Dendritic cell treated with granulocyte-macrophage colony-stimulating factor and Interleukin-4, amounts not matched to agents 40 ng/mL and 50 ng/mL, for 4 days (primary cell): ENCODE measurements around the gene CARHSP1.
"Not testable (repeated sequence)": the region's sequence is repeated elsewhere in the genome, so short reads cannot be mapped to it uniquely, and the experiment has no call there.

Experiments used
- H3K27ac Mint-ChIP-seq: one replicate; pipeline ENCODE4 v1.8.0; 2022; ENCODE audit warnings: mild to moderate bottlenecking, mixed read lengths
- H3K27me3 Mint-ChIP-seq: one replicate; pipeline ENCODE4 v1.8.0; 2022; ENCODE audit warnings: mild to moderate bottlenecking, mixed read lengths
- H3K36me3 Mint-ChIP-seq: one replicate; pipeline ENCODE4 v1.8.0; 2022; ENCODE audit warnings: low read depth, mixed read lengths
- H3K4me1 Mint-ChIP-seq: one replicate; pipeline ENCODE4 v1.8.0; 2022; ENCODE audit warnings: low read depth, mixed read lengths
- H3K4me3 Mint-ChIP-seq: one replicate; pipeline ENCODE4 v1.8.0; 2022; ENCODE audit warnings: mild to moderate bottlenecking, moderate library complexity, mixed read lengths
- H3K9me3 Mint-ChIP-seq: one replicate; pipeline ENCODE4 v1.8.0; 2022; ENCODE audit warnings: mixed read lengths
- intact Hi-C: fragments of 100-400 bp; cut with micrococcal nuclease; formaldehyde crosslinking; loops from one replicate; pipeline ENCODE4 v1.15.0; 2022

Gene CARHSP1

GRCh38 chr16:8850279-8850885 lies 18.4 kb downstream of the CARHSP1 start:
- H3K9me3 Mint-ChIP-seq = no peaks in the 10 kb centered on the region
- peaks cover 97% of the 10 kb centered on the region for H3K36me3 Mint-ChIP-seq
- intact Hi-C loops = no loop called here
- no peaks in the 10 kb centered on the region for H3K27me3 Mint-ChIP-seq
- no peak overlapping the region for H3K4me3 Mint-ChIP-seq
- H3K4me1 Mint-ChIP-seq = peaks cover 23% of the 10 kb centered on the region
- peak overlapping the region; percentile 80 for H3K27ac Mint-ChIP-seq

- Mint-ChIP-seq H3K27ac (no peak overlapping the region), H3K9me3 (no peaks in the 10 kb centered on the region), H3K4me1 (peaks cover 30% of the 10 kb centered on the region), H3K27me3 (no peaks in the 10 kb centered on the region), H3K4me3 (no peak overlapping the region), H3K36me3 (peaks cover 97% of the 10 kb centered on the region)
- intact Hi-C loops = no loop called here
Measured at GRCh38 chr16:8849411-8850011, 19.3 kb downstream of the CARHSP1 start.

- Mint-ChIP-seq H3K36me3 (peaks cover 97% of the 10 kb centered on the region), H3K27ac (no peak overlapping the region), H3K9me3 (no peaks in the 10 kb centered on the region), H3K4me3 (no peak overlapping the region), H3K27me3 (no peaks in the 10 kb centered on the region), H3K4me1 (peaks cover 33% of the 10 kb centered on the region)
- intact Hi-C loops = no loop called here
Measured at GRCh38 chr16:8848939-8849391, 19.8 kb downstream of the CARHSP1 start.

- Mint-ChIP-seq H3K9me3 (no peaks in the 10 kb centered on the region), H3K27ac (no peak overlapping the region), H3K4me3 (no peak overlapping the region), H3K27me3 (no peaks in the 10 kb centered on the region), H3K36me3 (peaks cover 94% of the 10 kb centered on the region), H3K4me1 (peaks cover 38% of the 10 kb centered on the region)
- intact Hi-C loops = no loop called here
Measured at GRCh38 chr16:8848231-8848938, 20.4 kb downstream of the CARHSP1 start.

GRCh38 chr16:8847623-8848022 lies 21.2 kb downstream of the CARHSP1 start:
- Mint-ChIP-seq H3K27me3 (no peaks in the 10 kb centered on the region), H3K4me3 (no peak overlapping the region), H3K27ac (no peak overlapping the region), H3K36me3 (peaks cover 90% of the 10 kb centered on the region), H3K9me3 (no peaks in the 10 kb centered on the region), H3K4me1 (peaks cover 42% of the 10 kb centered on the region)
- intact Hi-C loops = no loop called here

- no peaks in the 10 kb centered on the region for H3K9me3 Mint-ChIP-seq
- no peak overlapping the region for H3K27ac Mint-ChIP-seq
- peaks cover 90% of the 10 kb centered on the region for H3K36me3 Mint-ChIP-seq
- intact Hi-C loops = no loop called here
- peaks cover 47% of the 10 kb centered on the region for H3K4me1 Mint-ChIP-seq
- H3K4me3 Mint-ChIP-seq = no peak overlapping the region
- no peaks in the 10 kb centered on the region for H3K27me3 Mint-ChIP-seq
Measured at GRCh38 chr16:8847145-8847544, 21.7 kb downstream of the CARHSP1 start.

- Mint-ChIP-seq H3K27me3 (no peaks in the 10 kb centered on the region), H3K9me3 (no peaks in the 10 kb centered on the region), H3K4me1 (peaks cover 54% of the 10 kb centered on the region), H3K36me3 (peaks cover 87% of the 10 kb centered on the region), H3K4me3 (no peak overlapping the region), H3K27ac (no peak overlapping the region)
- intact Hi-C loops = no loop called here
Measured at GRCh38 chr16:8846401-8846932, 22.3 kb downstream of the CARHSP1 start.

GRCh38 chr16:8845699-8846298 lies 23.0 kb downstream of the CARHSP1 start:
- Mint-ChIP-seq H3K27ac (no peak overlapping the region), H3K4me3 (no peak overlapping the region), H3K4me1 (peaks cover 53% of the 10 kb centered on the region), H3K36me3 (peaks cover 83% of the 10 kb centered on the region), H3K27me3 (no peaks in the 10 kb centered on the region), H3K9me3 (no peaks in the 10 kb centered on the region)
- intact Hi-C loops = no loop called here

GRCh38 chr16:8843296-8843695 lies 25.5 kb downstream of the CARHSP1 start:
- H3K27me3 Mint-ChIP-seq, H3K27ac Mint-ChIP-seq, H3K4me3 Mint-ChIP-seq, intact Hi-C loops, H3K9me3 Mint-ChIP-seq: not testable (repeated sequence)
- H3K36me3 Mint-ChIP-seq = peaks cover 58% of the 10 kb centered on the region
- H3K4me1 Mint-ChIP-seq = peaks cover 32% of the 10 kb centered on the region

- H3K9me3 Mint-ChIP-seq, intact Hi-C loops, H3K27me3 Mint-ChIP-seq, H3K27ac Mint-ChIP-seq, H3K4me3 Mint-ChIP-seq: not testable (repeated sequence)
- Mint-ChIP-seq H3K4me1 (peaks cover 32% of the 10 kb centered on the region), H3K36me3 (peaks cover 45% of the 10 kb centered on the region)
Measured at GRCh38 chr16:8842016-8842415, 26.8 kb downstream of the CARHSP1 start.

- peaks cover 28% of the 10 kb centered on the region for H3K4me1 Mint-ChIP-seq
- H3K9me3 Mint-ChIP-seq, intact Hi-C loops, H3K27ac Mint-ChIP-seq, H3K27me3 Mint-ChIP-seq, H3K4me3 Mint-ChIP-seq: not testable (repeated sequence)
- peaks cover 19% of the 10 kb centered on the region for H3K36me3 Mint-ChIP-seq
Measured at GRCh38 chr16:8837594-8837993, 31.2 kb downstream of the CARHSP1 start.

GRCh38 chr16:8836797-8837196 lies 32.0 kb downstream of the CARHSP1 start:
- H3K27me3 Mint-ChIP-seq, H3K4me3 Mint-ChIP-seq, H3K27ac Mint-ChIP-seq, intact Hi-C loops, H3K9me3 Mint-ChIP-seq: not testable (repeated sequence)
- Mint-ChIP-seq H3K4me1 (peaks cover 27% of the 10 kb centered on the region), H3K36me3 (peaks cover 19% of the 10 kb centered on the region)

- H3K4me3 Mint-ChIP-seq = no peak overlapping the region
- intact Hi-C loops = no loop called here
- peaks cover 32% of the 10 kb centered on the region for H3K4me1 Mint-ChIP-seq
- H3K27me3 Mint-ChIP-seq = no peaks in the 10 kb centered on the region
- H3K36me3 Mint-ChIP-seq = peaks cover 58% of the 10 kb centered on the region
- H3K27ac Mint-ChIP-seq = peak overlapping the region; percentile 41
- no peaks in the 10 kb centered on the region for H3K9me3 Mint-ChIP-seq
Measured at GRCh38 chr16:8832717-8833105, 36.1 kb downstream of the CARHSP1 start.
